DMS53 (cell line): Measurements from ENCODE around the gene NRGN.

ENCODE experiments used
- DNase-seq: peaks from one replicate; lab custom pipeline; 2025; lab: John Stamatoyannopoulos, UW

The NRGN gene

DNA sequence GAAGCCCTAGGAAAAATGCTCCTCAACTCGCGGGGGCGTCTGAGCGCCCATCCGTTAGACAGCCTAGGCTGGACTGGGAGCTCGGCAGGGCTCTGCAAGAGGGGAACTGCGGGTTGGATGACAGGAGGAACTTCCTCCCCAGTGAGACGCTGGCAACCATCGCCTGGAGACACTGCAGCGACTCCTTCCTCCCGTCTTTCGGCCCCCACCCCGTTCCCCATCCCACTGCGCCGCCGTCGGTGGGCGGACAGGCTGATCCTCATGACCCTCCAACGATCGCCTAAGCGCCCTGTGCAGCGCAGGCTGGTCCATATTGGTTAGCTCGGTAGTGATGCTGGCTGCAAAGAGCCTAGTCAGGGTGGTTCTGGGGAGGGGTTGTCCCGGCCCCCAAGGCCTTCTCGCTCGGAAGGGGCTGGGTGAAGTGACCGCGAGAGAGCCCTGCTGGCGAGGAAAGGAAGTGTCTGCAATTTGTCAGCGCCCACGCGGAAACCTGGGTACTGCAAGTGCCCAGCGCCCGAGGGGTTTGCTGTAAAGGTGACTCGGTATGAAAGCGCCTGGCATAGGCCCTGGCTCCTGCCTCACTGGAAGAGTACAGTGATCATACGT lies 638 bp downstream of the NRGN start:
- peak; percentile 74 for DNase-seq

DNA sequence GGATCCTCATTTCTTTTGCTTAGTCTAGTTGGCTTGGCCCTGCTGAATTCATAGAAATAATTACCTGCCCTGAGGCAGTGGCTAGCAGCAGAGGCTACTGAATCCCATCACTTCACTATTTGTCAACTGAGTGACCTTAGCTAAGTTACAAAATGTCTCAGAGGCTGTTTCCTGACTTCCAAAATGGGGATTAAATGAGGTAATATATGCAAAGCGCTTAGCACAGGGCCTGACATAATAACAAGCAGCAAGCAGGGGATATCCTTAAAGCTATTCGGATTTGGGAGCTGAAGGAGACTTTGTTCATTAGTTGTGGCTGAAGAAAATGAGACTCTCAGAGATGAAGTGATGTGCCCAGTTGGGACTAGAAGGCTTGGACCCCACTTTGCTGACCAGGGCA lies 2.8 kb downstream of the NRGN start:
- DNase-seq: no peak

DNA sequence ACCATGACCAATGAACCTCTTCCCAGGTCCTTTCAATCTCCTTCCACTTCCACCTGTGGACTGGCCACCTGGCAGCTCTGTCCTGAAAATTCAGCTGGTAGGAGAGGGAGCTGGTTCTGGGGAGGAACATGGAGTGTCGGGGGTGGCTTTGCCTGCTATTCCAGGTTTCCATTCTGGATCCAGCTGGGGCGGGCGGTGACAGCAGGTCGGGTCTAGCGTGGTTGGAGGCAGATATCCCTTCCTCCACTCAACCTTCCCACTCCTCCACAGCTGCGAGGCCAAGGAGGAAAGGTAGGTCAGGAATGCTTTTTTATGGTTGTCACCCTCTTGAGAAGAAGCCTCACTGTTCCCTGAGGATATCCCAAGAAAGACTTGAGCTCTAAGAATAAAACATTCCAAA lies 3.3 kb downstream of the NRGN start:
- no peak for DNase-seq

GRCh38 chr11:124745270-124745834 lies 5.6 kb downstream of the NRGN start:
- DNase-seq: no peak

DNA sequence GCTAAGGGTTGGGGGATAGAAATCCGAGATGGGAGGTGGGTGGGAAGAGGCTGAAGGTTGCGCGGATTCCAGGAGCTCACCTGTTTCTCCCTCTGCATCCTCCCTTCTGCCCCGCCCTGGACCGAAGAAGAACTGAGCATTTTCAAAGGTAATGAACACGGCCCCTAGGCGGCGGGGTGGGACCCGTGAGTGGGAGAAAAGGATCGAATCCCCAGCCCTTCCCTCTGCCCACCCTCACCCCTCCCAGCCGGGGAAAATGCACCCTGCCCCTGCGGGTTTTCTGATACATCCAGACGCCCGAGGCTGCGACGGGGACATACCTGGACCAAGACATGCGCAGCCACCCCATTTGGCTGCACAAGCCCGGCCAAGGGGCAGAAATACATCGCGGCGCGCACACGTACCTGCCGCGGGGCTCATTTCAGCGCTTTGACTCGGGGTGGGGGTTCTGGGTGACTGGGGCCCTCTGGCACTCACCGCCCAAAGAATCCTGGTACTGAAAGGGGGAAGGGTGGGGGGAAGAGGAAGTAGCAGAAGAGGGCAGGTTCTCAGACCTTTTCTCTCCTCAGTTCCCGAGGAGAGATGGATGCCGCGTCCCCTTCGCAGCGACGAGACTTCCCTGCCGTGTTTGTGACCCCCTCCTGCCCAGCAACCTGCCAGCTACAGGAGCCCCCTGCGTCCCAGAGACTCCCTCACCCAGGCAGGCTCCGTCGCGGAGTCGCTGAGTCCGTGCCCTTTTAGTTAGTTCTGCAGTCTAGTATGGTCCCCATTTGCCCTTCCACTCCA lies 6.3 kb downstream of the NRGN start:
- DNase-seq: peak; percentile 67

GRCh38 chr11:124746621-124747243 lies 7.0 kb downstream of the NRGN start:
- peak; percentile 95 for DNase-seq

GRCh38 chr11:124747406-124748099 lies 7.8 kb downstream of the NRGN start:
- DNase-seq: peak; percentile 35

GRCh38 chr11:124748100-124748418 lies 8.3 kb downstream of the NRGN start:
- no peak for DNase-seq

DNA sequence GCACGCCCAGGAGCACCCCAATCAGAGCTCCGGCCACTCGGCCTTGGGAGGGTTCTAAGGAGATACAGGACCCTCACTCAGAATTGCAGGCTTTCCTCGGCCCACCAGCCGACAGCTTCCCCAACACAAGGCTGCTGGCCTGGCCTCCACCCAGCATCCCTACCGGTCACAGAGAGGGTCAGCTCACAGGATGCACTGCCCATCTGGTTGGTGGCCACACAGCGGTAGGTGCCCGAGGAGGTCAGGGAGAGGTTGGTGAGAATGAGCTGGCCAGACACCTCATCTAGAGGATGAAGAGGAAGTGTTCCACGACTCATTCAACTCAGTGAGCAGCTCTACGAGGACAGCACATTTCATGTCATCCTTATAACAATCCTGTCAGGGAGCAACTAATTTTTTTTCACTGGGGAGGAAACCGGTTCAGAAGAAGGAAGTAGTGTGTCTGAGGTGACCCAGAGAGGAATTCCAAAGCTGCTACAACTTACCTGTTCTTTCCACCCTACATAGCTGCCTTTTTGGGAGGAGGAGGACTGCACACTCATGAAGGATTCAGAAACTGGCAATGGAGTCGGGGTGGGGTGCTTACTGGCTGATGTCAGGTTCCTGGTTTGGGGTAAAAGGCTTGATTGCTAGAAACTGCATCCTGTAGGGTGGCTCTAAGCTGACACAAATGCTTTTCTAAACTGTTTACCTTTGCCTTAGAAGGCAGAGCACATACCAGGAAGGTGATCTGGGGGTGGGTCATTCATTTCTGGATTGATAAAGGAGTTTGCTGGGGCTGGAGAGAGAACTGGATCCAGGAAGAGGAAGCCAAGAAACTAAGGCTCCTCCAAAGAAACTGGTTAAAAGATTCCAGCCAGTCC lies 9.0 kb downstream of the NRGN start:
- peak; percentile 14 for DNase-seq

- DNase-seq: no peak
Observed at GRCh38 chr11:124749912-124750311, 10.2 kb downstream of the NRGN start.

DNA sequence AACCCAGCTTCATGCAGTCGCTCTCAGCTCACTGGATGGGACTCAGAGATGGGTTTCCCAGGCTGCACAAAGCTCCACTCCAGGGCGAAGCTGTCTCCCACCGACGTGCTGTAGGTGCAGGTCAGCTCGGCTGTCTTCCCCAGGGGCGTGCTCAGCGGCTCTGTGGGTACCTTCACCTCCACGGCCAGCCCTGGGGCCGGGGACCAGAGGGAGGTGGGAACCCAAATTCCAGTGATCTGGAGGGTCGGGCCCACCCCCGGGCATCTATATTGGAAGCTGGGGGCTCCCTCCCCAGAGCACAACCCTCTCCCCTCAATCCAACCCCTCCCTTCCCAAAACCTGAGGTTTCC lies 11.6 kb downstream of the NRGN start:
- DNase-seq: peak; percentile 38

GRCh38 chr11:124751741-124752470 lies 12.2 kb downstream of the NRGN start, which contains the start of gene VSIG2:
Gene VSIG2, minus strand, starts transcription at chr11:124752255. Its CDS starts 118 bp downstream, at chr11:124752137.
- peak; percentile 52 for DNase-seq

GRCh38 chr11:124752471-124753102 lies 12.8 kb downstream of the NRGN start:
- DNase-seq: no peak

- DNase-seq: peak; percentile 22
Observed at GRCh38 chr11:124753205-124753604, 13.5 kb downstream of the NRGN start.

- DNase-seq: no peak
Observed at GRCh38 chr11:124753624-124754023, 13.9 kb downstream of the NRGN start.

DNA sequence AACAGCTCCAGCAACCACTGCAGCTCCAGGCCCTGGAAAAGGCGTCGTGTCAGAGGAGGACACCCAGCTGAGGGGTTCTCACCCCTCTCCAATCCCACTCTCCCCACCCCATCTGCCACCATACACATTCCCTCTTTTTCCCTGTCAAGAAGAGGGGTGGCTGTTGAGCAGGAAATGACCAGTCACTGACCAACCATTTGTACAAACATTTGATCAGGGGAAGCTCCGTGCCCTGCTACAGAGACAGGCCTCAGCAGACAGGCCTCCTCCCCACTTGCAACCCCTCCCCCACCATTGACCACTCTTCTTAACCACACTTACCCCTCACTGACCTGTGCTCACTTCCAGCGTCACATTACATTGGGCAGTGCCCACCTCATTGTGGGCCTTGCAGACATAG lies 14.6 kb downstream of the NRGN start:
- DNase-seq: no peak

GRCh38 chr11:124754710-124755109 lies 15.0 kb downstream of the NRGN start:
- DNase-seq: no peak

DNA sequence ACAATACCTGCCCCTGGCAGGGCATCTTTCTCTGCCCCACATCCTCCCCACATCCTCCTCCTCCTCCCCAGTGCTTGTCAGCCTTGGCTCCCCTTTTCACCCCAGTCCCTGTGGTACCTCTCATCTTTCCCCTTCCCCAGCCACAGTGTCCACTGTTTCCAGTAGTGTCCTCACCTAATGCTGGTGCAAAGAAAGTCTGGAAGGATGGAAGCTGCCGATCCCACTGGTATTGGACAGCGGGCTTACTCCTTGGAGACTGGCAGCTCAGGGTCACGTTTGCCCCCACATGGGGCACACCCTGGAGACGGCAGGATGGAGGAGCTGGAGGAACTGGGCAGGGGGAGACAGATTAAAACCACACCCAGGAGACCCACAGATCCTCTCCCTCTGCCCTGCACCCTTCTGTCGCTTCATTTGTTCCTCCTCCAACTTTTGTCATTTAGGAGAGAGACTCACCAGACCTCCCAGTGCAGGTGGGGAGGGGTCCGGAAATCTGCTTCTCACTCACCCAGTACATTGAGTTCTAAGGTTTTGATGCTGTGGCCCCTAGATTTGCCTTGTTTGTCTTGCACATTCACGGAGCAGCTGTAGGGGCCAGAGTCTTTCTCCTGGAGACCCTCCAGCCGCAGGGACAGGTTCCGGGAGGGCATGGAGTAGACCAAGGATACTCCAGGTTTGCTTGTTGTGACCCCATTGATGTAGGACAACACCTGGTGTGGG lies 16.5 kb downstream of the NRGN start:
- DNase-seq: no peak

GRCh38 chr11:124756753-124757227 lies 17.0 kb downstream of the NRGN start:
- no peak for DNase-seq

GRCh38 chr11:124757320-124757719 lies 17.6 kb downstream of the NRGN start:
- DNase-seq: no peak
